Cardiac septum (tissue), 1 donor: ENCODE measurements around the gene TRMT2A. TPM values are rescaled to one million over a fixed set of nuclear protein-coding genes. Genes with fewer than 3 reads are reported as not detected.

Experiments
- microRNA-seq: library from miRNA; unstranded; fragments of <30 nt; microRNA quantifications from one replicate; pipeline ENCODE4 v1.2.0, GENCODE V29; 2020
- total RNA-seq: library from RNA; stranded (reverse); fragmentation: NEBNext Ultra II Directional; extraction: Animal tissue kit (Norgen Biotek cat#: 25700); gene quantifications from one replicate; pipeline ENCODE4 v1.2.1, GENCODE V29; 2021
- donor health status: DM: no; HTN: no; CAD: no.

The TRMT2A gene
- total RNA-seq, 1 donor from 2014 or later, result 24.0 TPM

Small RNAs within 50 kb of the gene (microRNA-seq; reads per million reads assigned to microRNA genes)
- gene MIR6816, result not detected

Other genes with a start within 250 kb of the TRMT2A start
- gene COMT, start 175.5 kb downstream of the TRMT2A start, total RNA-seq, result 97.1 TPM
- 33.3 TPM for gene TXNRD2, start 175.4 kb downstream of the TRMT2A start, total RNA-seq
- 46.8 TPM for gene ARVCF, start 100.4 kb downstream of the TRMT2A start, total RNA-seq
- 84.5 TPM for gene TANGO2, start 96.1 kb downstream of the TRMT2A start, total RNA-seq
- gene DGCR8, start 37.0 kb downstream of the TRMT2A start, total RNA-seq, result 19.1 TPM
- 45.9 TPM for gene RANBP1, start 1.1 kb downstream of the TRMT2A start, total RNA-seq
- gene ZDHHC8, start 14.6 kb upstream of the TRMT2A start, total RNA-seq, result 43.4 TPM
- 0.67 TPM for gene CCDC188, start 33.8 kb upstream of the TRMT2A start, total RNA-seq
- gene RTN4R, start 151.1 kb upstream of the TRMT2A start, total RNA-seq, result 1.0 TPM
- 45.5 TPM for gene DGCR6L, start 202.8 kb upstream of the TRMT2A start, total RNA-seq